ENCODE results near the gene ARHGEF17.
A peak's percentile ranks its signal among the peaks of the same experiment; 100 is the strongest.

Gene ARHGEF17

DNA sequence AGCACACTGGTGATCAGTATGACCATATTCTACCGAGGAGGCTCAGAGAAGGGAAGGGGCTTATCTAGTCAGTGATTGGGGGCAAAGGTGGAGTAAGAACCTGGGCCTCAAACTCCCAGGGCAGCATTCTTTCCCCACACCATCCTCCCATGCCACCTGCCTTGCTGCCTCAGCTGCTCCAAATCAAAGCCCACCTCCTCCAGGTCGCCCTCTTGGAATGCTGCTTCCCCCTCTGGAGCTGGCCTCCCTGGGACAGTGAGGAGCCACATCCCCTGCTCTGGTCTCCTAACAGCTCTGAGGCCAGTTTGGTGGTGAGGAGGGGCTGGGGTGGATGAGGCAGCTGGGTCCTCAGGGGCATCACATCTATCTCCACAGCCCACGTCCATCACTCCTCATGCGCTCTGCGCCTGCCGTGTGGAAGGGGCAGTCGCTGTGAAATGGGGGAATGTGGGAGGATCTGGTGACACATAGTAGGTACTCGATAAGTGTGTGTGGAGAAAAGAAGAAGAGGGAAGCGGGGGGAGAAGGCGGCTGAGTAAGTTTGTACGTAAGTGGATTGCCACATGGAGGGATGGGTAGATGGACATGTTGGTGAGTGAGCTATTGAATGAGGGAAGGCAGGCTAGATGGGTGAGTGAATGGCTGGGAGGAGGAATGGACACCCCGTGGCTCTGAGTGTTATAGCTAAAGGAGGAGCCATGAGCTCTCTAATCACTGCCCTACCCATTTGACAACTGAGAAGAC lies 16.1 kb upstream of the ARHGEF17 start:
- DNase-seq (ENCODE audit: low read depth in 2 of 2) = no peak

GRCh38 chr11:73292525-73292894 lies 15.6 kb upstream of the ARHGEF17 start:
- DNase-seq (ENCODE audit: low read depth in 2 of 2) = no peak

DNA sequence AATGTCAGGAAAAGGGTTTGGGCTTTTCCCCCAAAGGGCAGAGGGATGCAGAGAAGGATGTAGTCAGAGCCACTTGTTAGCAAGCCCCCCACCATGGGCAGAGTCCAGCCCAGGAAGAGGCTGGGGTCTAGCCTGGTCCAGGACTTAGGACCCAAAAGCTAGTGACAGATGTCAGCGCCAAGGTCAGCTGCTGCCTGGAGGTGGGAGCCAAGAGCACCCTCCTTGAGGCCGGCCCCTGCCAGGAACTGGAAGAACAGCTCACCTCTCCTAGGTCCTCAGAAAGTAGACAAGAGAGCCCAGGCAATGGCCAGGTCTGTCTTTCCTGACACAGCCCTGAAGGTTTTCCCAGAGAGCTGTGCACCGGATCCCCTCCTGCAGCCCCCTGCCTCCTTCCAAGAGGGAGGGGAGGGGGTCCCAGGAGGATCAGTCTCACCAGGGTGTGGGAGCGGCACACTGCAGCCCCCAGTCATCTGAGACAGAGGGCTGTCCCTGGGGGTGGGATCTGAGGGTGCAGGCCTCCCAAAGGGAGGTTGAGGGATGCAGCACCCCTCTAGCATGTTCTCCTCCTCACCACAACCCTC lies 14.6 kb upstream of the ARHGEF17 start:
- DNase-seq (ENCODE audit: low read depth in 2 of 2) = no peak

- DNase-seq (ENCODE audit: low read depth in 2 of 2) = no peak
Measured at GRCh38 chr11:73294604-73295003, 13.5 kb upstream of the ARHGEF17 start.

DNA sequence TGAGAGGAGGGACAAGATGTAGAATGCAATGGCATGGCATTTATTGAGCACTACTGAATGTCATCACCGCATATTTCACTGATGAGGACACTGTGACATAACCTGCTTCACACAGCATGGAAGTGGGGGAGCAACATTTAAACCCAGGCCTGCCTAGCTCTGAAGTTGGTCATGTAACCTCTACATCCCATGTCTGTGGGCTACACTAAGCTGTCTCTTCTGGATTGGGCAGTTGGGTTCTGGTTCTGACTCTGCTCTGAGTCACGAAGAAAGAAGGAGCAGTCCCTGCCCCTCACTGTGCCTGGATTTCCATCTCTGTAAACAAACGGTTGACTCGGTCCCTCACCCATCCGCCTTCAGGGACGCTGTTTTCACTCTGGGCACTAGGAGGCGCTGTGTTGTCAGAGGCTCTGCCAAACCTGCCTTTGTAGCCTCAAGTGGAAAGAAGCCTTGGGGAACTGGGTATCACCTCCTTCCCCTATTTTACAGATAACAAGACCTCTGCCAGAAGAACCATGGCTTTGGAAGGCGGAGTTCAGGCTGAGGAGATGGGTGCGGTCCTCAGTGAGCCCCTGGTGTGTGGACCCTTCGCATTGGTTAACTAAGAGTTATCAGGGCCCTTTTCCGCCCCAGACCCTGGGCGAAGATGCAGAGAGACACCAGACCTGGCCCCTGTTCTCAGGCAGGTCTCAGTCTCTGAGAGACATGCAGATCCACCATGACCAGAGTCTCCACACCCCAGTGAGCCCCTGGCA lies 12.7 kb upstream of the ARHGEF17 start:
- DNase-seq (ENCODE audit: low read depth in 2 of 2) = peak; percentile 64 to 82

- no peak for DNase-seq (ENCODE audit: low read depth in 2 of 2)
Measured at GRCh38 chr11:73295996-73296318, 12.1 kb upstream of the ARHGEF17 start.

- DNase-seq (ENCODE audit: low read depth in 2 of 2) = no peak
Measured at GRCh38 chr11:73296501-73297230, 11.4 kb upstream of the ARHGEF17 start.

- no peak for DNase-seq (ENCODE audit: low read depth in 2 of 2)
Measured at GRCh38 chr11:73297231-73297590, 10.9 kb upstream of the ARHGEF17 start.

- DNase-seq (ENCODE audit: low read depth in 2 of 2) = no peak
Measured at GRCh38 chr11:73297702-73298101, 10.4 kb upstream of the ARHGEF17 start.

DNA sequence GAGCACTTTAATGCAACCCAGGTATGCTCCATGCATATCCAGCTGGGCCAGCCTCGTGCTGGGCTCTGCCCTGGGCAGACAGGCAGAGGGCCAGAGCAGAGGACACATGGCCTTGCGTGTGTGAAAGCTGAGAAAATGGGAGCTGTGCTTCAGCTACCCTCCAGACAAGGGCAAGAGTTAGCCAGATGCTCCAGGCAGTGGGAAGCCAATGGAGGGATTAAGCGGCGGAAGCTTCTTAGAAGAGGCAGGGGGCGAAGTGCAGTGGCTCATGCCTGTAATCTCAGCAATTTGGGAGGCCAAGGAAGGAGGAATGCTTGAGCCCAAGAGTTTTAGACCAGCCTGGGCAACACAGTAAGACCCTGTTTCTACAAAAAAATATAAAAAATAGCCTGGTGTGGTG lies 9.8 kb upstream of the ARHGEF17 start:
- DNase-seq (ENCODE audit: low read depth in 2 of 2) = no peak

DNA sequence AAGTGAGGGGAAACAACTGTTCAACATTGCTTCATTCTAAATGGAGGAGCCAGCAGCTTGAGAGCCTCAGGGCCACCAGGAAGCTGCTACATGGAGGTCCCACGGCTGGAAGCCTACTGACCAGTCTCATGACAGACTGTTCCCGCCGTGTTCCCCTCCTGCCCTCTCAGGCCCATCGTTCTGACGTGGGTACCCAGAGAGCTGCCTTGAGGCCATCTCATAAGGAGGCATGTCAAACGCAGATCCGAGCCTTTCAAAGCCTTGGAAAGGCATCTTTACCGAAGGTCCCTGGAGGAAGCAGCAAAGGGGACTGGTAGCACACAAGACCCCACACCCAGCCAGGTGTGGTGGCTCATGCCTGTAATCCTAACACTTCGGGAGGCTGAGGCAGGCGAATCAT lies 8.3 kb upstream of the ARHGEF17 start:
- DNase-seq (ENCODE audit: low read depth in 2 of 2) = no peak

DNA sequence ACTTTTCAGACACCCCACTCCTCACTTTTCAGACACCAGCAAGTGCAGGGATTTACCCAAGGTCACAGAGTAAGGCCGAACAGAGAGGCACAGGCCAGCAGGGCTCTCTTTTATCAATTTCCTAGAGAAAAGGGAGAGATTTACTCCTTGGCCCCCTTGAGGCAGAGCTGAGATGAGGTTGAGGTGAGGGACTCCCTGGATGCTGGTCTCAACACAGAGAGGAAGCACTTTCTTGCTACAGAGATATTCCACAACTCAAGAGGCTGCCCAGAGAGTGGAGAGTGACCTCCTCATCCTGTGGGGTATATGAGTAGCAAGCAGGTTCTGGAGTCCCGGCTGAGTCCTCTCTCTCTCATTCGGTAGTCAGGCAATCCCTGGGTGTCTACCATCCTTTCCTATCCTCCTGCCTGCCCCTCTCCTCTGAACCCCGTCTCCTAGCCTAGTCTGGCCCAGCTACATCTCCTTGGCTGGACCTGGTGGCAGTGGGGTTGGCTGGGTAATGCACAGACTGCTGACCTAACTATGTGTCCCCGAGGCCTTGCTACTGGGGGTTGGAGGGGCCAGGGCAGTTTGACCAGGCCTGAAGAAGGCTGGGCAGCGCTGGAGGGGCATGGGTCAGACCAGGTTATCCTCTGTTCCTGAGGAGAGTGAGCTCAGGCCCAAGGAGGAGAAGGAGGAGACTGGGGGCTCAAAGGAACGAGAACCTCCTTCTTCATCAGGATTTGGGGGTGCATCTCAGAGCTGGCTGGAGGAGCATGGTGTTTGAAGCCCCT lies 1.8 kb upstream of the ARHGEF17 start:
- no peak for DNase-seq (ENCODE audit: low read depth in 2 of 2)

DNA sequence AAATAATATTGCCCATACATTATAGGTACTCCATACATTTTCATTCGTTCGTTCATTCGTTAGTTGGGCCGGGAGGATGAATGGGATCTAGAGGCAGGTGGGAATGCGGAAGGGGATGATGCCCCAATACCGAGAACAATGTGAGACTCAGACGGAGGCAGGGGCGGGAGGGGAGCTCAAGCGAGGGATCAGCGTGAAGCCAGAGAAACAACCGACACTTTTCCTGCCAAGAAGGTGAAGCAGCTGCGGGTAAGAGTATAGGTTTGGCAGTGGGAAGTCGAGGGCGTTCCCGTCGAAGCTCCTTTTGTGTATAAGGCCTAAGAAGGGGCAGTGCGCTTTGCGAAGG lies 1.1 kb upstream of the ARHGEF17 start:
- no peak for DNase-seq (ENCODE audit: low read depth in 2 of 2)

DNA sequence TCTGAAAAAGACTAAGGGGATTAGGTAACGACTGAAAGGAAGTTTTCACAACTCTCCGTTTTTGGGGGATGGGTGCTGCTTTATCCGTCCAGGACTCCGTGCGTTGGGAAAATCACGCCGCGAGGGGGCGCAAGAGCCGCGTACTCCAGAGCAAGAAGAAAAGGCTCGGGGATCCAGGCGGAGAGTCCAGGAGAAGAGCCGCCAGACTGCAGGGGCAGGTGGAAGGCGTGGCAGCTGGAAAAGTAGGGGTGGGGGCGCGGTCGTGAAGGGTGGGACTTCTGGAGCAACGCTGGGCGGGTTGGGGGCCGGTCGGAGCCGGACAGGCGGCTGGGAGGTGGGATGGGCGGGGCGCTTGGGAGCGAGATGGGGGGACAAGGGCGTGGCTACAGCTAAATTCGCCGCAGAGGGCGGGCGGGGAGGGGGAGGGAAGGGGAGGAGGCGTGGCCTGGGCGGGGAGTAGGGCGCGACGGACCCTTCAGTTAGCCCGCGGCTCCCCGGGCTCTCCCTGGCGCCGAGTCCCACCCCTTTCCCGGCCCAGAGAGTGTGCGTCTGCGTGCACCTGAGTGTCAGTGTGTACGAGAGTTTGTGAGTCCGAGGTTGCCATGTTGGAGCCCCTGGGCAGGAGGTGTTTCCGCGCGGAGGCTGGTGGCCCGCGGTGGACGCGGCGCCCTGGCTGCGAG lies 613 bp upstream of the ARHGEF17 start:
- DNase-seq (ENCODE audit: low read depth in 2 of 2) = peak; percentile 89 to 97

- DNase-seq (ENCODE audit: low read depth in 2 of 2) = no peak
Measured at GRCh38 chr11:73308961-73309919, 1.2 kb downstream of the ARHGEF17 start.

DNA sequence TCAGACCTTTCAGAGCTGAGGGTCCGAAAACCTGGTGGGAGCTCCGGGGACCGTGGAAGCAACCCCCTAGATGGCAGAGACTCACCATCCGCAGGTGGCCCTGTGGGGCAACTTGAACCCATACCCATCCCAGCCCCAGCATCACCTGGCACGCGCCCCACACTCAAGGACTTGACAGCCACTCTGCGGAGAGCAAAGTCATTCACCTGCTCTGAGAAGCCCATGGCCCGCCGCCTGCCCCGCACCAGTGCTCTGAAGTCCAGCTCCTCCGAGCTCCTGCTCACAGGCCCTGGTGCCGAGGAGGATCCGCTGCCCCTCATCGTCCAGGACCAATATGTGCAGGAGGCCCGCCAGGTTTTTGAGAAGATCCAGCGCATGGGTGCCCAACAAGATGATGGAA lies 2.0 kb downstream of the ARHGEF17 start:
- DNase-seq (ENCODE audit: low read depth in 2 of 2) = no peak

GRCh38 chr11:73310661-73311393 lies 2.8 kb downstream of the ARHGEF17 start:
- DNase-seq (ENCODE audit: low read depth in 2 of 2) = no peak

DNA sequence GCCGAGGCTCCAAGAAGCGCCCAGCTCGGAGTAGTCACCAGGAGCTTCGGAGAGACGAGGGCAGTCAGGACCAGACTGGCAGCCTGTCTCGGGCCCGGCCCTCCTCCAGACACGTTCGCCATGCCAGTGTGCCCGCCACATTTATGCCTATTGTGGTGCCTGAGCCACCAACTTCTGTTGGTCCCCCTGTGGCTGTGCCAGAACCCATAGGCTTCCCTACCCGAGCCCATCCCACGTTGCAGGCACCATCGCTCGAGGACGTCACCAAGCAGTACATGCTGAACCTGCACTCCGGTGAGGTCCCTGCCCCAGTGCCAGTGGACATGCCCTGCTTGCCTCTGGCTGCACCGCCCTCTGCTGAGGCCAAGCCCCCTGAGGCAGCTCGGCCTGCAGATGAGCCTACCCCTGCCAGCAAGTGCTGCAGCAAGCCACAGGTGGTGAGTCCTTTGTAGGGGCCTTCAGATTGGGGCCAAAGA lies 3.4 kb downstream of the ARHGEF17 start:
- no peak for DNase-seq (ENCODE audit: low read depth in 2 of 2)

GRCh38 chr11:73312036-73312435 lies 4.0 kb downstream of the ARHGEF17 start:
- DNase-seq (ENCODE audit: low read depth in 2 of 2) = no peak
